Left lung (tissue), 8 donors: Measurements from ENCODE around the gene SUMO4. TPM values are rescaled to one million over a fixed set of nuclear protein-coding genes. Genes with fewer than 3 reads are reported as not detected.

Source experiments
- polyA plus RNA-seq, 6 donors: library from polyadenylated mRNA; unstranded; fragments of 120-200 nt; gene quantifications; one replicate each; pipeline ENCODE4 v1.2.1, GENCODE V29; 2013; ENCODE audit not compliant: insufficient read length in 6 of 6
- total RNA-seq, 2 donors: library from RNA; stranded (reverse); fragmentation: NEBNext Ultra II Directional; extraction: Animal tissue kit (Norgen Biotek cat#: 25700); gene quantifications; one replicate each; pipeline ENCODE4 v1.2.1, GENCODE V29; 2021
- donor health status: DM: no; HTN: yes; CAD: no.
- donor health status: DM: no; HTN: no; CAD: no.

Gene SUMO4
- total and polyA plus RNA-seq, 8 donors, result 1.0 to 2.7 (median 1.9) TPM

Other genes starting within 250 kb of the SUMO4 start
- 10 to 100 TPM; 49.3 to 51.2 TPM for gene TAB2, start 82.5 kb upstream of the SUMO4 start, total RNA-seq
- gene TAB2, start 82.5 kb upstream of the SUMO4 start, polyA plus RNA-seq, result 100 to 1,000 TPM in 1 of 6 donors, 10 to 100 TPM in 5; 82.3 to 103 (median 88.9) TPM
- 1 to 10 TPM; 1.9 to 4.1 TPM for gene ZC3H12D, start 84.8 kb downstream of the SUMO4 start, total RNA-seq
- gene ZC3H12D, start 84.8 kb downstream of the SUMO4 start, polyA plus RNA-seq, result under 1 TPM; 0.45 to 0.95 (median 0.78) TPM
- gene PPIL4, start 145.8 kb downstream of the SUMO4 start, total RNA-seq, result 10 to 100 TPM; 22.4 to 25.7 TPM
- 10 to 100 TPM; 59.1 to 77.0 (median 64.2) TPM for gene PPIL4, start 145.8 kb downstream of the SUMO4 start, polyA plus RNA-seq
- 10 to 100 TPM; 43.6 to 46.4 TPM for gene GINM1, start 166.1 kb downstream of the SUMO4 start, total RNA-seq
- 10 to 100 TPM; 51.0 to 59.3 (median 56.6) TPM for gene GINM1, start 166.1 kb downstream of the SUMO4 start, polyA plus RNA-seq
- gene KATNA1, start 248.5 kb downstream of the SUMO4 start, total RNA-seq, result 10 to 100 TPM; 11.6 to 13.7 TPM
- 10 to 100 TPM; 30.0 to 35.3 (median 33.0) TPM for gene KATNA1, start 248.5 kb downstream of the SUMO4 start, polyA plus RNA-seq